ENCODE results near the gene HSD11B1L. TPM values are rescaled to one million over a fixed set of nuclear protein-coding genes. Genes with fewer than 3 reads are reported as not detected.
"Not testable (repeated sequence)": the region's sequence is repeated elsewhere in the genome, so short reads cannot be mapped to it uniquely, and the experiment has no call there.

HSD11B1L gene
- total RNA-seq, 1 donor from 2014 or later, result 2.8 TPM

DNA sequence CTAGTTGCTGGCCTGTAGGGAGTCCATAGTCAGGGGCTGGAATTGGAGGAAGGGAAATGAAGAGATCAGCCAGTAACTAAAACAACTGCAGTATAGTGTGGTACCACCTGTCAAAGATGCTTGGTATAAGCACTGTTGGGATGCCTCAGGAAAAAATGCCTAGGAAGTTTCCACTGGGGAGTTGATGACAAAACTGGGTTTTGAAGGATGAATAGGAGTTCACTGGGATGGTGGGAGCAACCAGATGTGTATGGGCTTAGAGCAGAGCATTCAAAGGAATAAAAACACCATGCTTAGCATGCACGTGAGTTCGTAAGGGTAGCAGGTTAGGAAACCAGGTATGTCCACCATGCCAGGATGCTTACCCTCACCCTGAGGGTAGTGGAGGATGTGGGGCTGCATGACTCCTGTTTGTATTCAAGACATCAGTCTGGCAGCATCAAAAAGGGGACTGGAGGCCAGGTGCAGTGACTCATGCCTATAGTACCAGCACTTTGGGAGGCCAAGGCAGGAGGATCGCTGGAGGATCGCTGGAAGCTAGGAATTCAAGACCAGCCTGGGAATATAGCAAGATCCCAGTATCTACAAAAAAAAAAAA lies 46.7 kb downstream of the HSD11B1L start:
- DNase-seq (ENCODE audit: low spot score), result no peak

DNA sequence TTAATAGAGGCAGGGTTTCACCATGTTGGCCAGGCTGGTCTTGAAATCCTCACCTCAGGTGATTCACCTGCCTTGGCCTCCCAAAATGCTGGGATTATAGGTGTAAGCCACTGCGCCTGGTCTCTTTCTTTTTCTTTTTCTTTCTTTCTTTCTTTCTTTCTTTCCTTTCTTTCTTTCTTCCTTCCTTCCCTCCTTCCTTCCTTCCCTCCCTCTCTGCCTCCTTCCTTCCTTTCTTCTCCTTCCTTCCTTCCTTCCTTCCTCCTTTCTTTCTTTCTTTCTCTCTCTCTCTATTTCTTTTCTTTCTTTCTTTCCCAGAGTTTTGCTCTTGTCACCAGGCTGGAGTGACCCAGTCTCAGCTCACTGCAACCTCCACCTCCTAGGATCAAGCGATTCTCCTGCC lies 52.3 kb downstream of the HSD11B1L start:
- not testable (repeated sequence) for DNase-seq (ENCODE audit: low spot score)

Other genes with a start within 250 kb of the HSD11B1L start
- gene ZNRF4, start 225.6 kb upstream of the HSD11B1L start, total RNA-seq, result not detected
- gene TINCR, start 113.1 kb upstream of the HSD11B1L start, total RNA-seq, result 5.8 TPM
- 105 TPM for gene SAFB2, start 58.3 kb upstream of the HSD11B1L start, total RNA-seq
- 90.0 TPM for gene SAFB, start 57.9 kb upstream of the HSD11B1L start, total RNA-seq
- 68.4 TPM for gene MICOS13, start 511 bp upstream of the HSD11B1L start, total RNA-seq
- 962 TPM for gene RPL36, start 9.3 kb downstream of the HSD11B1L start, total RNA-seq
- 61.3 TPM for gene LONP1, start 39.1 kb downstream of the HSD11B1L start, total RNA-seq
- not detected for gene CATSPERD, start 39.6 kb downstream of the HSD11B1L start, total RNA-seq
- 7.3 TPM for gene PRR22, start 103.7 kb downstream of the HSD11B1L start, total RNA-seq
- gene DUS3L, start 110.1 kb downstream of the HSD11B1L start, total RNA-seq, result 41.2 TPM
- 1.0 TPM for gene NRTN, start 124.0 kb downstream of the HSD11B1L start, total RNA-seq
- gene FUT6, start 158.7 kb downstream of the HSD11B1L start, total RNA-seq, result 4.7 TPM
- 32.0 TPM for gene FUT3, start 170.4 kb downstream of the HSD11B1L start, total RNA-seq
- gene FUT5, start 189.5 kb downstream of the HSD11B1L start, total RNA-seq, result not detected
- 177 TPM for gene NDUFA11, start 222.8 kb downstream of the HSD11B1L start, total RNA-seq
- gene VMAC, start 223.8 kb downstream of the HSD11B1L start, total RNA-seq, result 9.6 TPM
- 181 TPM for gene CAPS, start 233.2 kb downstream of the HSD11B1L start, total RNA-seq